HCT116 (cell line): ENCODE results near the gene KRT78. TPM values are rescaled to one million over a fixed set of nuclear protein-coding genes. Genes with fewer than 3 reads are reported as not detected.

Source experiments
- ATAC-seq: fragments of 200-7000 bp; cut with Tn5 transposase; 2 replicates; pipeline ENCODE4 v1.9.1; 2020; ENCODE audit warnings: mild to moderate bottlenecking, moderate library complexity
- BruUV-seq: library from RNA; stranded (reverse); fragments of 400-500 nt; replicated peaks from 2 replicates; lab custom pipeline; 2021; lab: Mats Ljungman, UMichigan
- CTCF ChIA-PET: fragments of 300-600 bp; sonication (Branson Sonifier 250); formaldehyde crosslinking; loops from one replicate; lab custom pipeline; 2021; ENCODE audit warnings: antibody characterized with exemption; lab: Charles Lee
- POLR2A ChIA-PET: fragments of 300-600, 350-600 bp; sonication (Branson Sonifier 250); formaldehyde crosslinking; loops from one replicate; lab custom pipeline; 2021; ENCODE audit warnings: antibody characterized with exemption; lab: Charles Lee
- RAD21 ChIA-PET, 2 experiments: fragments of 300-600 bp; sonication (Branson Sonifier 250); formaldehyde crosslinking; loops; one replicate each; lab custom pipeline; 2023; ENCODE audit warnings: low total read pairs in 2 of 2; ENCODE audit not compliant: uncharacterized antibody in 2 of 2, unreplicated experiment in 2 of 2, low non-redundant PET in 1 of 2; lab: Charles Lee
- DNase-seq: peaks from one replicate; pipeline ENCODE4 v3.0.0-alpha.2; 2010; ENCODE audit warnings: low read depth, low spot score
- H2AFZ ChIP-seq: fragments of 200-600 bp; shearing (Covaris generic), sonication (generic); 2 replicates; pipeline ENCODE4 v1.6.1; 2017; ENCODE audit warnings: low read depth, mixed run types, mixed read lengths, antibody characterized with exemption, low read length; ENCODE audit not compliant: poor library complexity, severe bottlenecking
- H3K27ac ChIP-seq: 2 replicates; pipeline ENCODE4 v1.5.1; 2012; ENCODE audit warnings: low read depth, low read length
- H3K27me3 ChIP-seq: fragments of 200-600 bp; sonication (generic); 2 replicates; pipeline ENCODE4 v1.6.1; 2016; ENCODE audit warnings: mixed run types, low read length, mixed read lengths; ENCODE audit not compliant: insufficient read depth
- H3K36me3 ChIP-seq, 2 experiments: fragments of 200-500 bp in 1 of 2; fragments of 200-600 bp in 1 of 2; sonication (Bioruptor generic) in 1 of 2; sonication (generic) in 1 of 2; 2 replicates each; pipeline versions ENCODE4 v1.5.1 to v1.6.1; 2014 to 2016; ENCODE audit warnings: low read length in 2 of 2, inconsistent platforms in 1 of 2, mixed read lengths in 1 of 2, mixed run types in 1 of 2; ENCODE audit not compliant: insufficient read depth in 2 of 2, control insufficient read depth in 1 of 2
- H3K4me1 ChIP-seq, 2 experiments: fragments of 200-600 bp in 1 of 2; sonication (generic) in 1 of 2; 2 replicates each; pipeline versions ENCODE4 v1.5.1 to v1.6.1; 2012 to 2017; ENCODE audit warnings: low read length in 2 of 2, inconsistent platforms in 1 of 2, mild to moderate bottlenecking in 1 of 2, mixed read lengths in 1 of 2, mixed run types in 1 of 2, moderate library complexity in 1 of 2; ENCODE audit not compliant: insufficient read depth in 2 of 2, control insufficient read depth in 1 of 2
- H3K4me2 ChIP-seq: fragments of 200-600 bp; sonication (generic); 2 replicates; pipeline ENCODE4 v1.6.1; 2017; ENCODE audit warnings: mixed run types, low read length, mixed read lengths
- H3K4me3 ChIP-seq, 2 experiments: fragments of 200-600 bp in 1 of 2; sonication (generic) in 1 of 2; replicated peaks in 1 of 2; 2 replicates each; pipeline ENCODE4 v1.5.1; 2011 to 2016; ENCODE audit warnings: low read length in 2 of 2, control low read depth in 1 of 2, low read depth in 1 of 2, mild to moderate bottlenecking in 1 of 2, mixed read lengths in 1 of 2, mixed run types in 1 of 2
- H3K79me2 ChIP-seq: fragments of 200-600 bp; sonication (generic); 2 replicates; pipeline ENCODE4 v1.6.1; 2017; ENCODE audit warnings: mild to moderate bottlenecking, mixed run types, low read length, moderate library complexity, mixed read lengths; ENCODE audit not compliant: insufficient read depth
- H3K9ac ChIP-seq: fragments of 200-600 bp; sonication (generic); 2 replicates; pipeline ENCODE4 v1.6.1; 2016; ENCODE audit warnings: low read length, mixed read lengths
- H3K9me2 ChIP-seq: fragments of 200-600 bp; sonication (generic), shearing (Covaris generic); 2 replicates; pipeline ENCODE4 v1.6.1; 2017; ENCODE audit warnings: mixed run types, mild to moderate bottlenecking, moderate library complexity; ENCODE audit not compliant: insufficient read depth
- H3K9me3 ChIP-seq, 2 experiments: fragments of 200-500 bp in 1 of 2; fragments of 200-600 bp in 1 of 2; sonication (Bioruptor generic) in 1 of 2; sonication (generic) in 1 of 2; 2 replicates each; pipeline ENCODE4 v1.6.1; 2014 to 2017; ENCODE audit warnings: low read length in 2 of 2, mixed read lengths in 2 of 2, inconsistent platforms in 1 of 2, low read depth in 1 of 2, mild to moderate bottlenecking in 1 of 2, mixed run types in 1 of 2, moderate library complexity in 1 of 2; ENCODE audit not compliant: control insufficient read depth in 1 of 2, insufficient read depth in 1 of 2
- H4K20me1 ChIP-seq: fragments of 200-600 bp; sonication (generic), shearing (Covaris generic); 2 replicates; pipeline ENCODE4 v1.6.1; 2017; ENCODE audit warnings: mixed run types, mild to moderate bottlenecking, moderate library complexity; ENCODE audit not compliant: insufficient read depth
- ATF3 ChIP-seq: IDR thresholded peaks from 2 replicates; pipeline ENCODE4 v1.6.1; 2012
- CBX3 ChIP-seq: IDR thresholded peaks from 2 replicates; pipeline ENCODE4 v1.6.1; 2012; ENCODE audit warnings: low read depth
- CTCF ChIP-seq, 3 experiments: fragments of 200-600 bp in 1 of 3; sonication (generic) in 1 of 3; IDR thresholded peaks in 2 of 3; conservative IDR thresholded peaks in 1 of 3; 2 replicates each; pipeline ENCODE4 v1.5.1; 2012 to 2017; ENCODE audit warnings: low read depth in 2 of 3, low read length in 2 of 3, antibody characterized with exemption in 1 of 3, borderline replicate concordance in 1 of 3, control low read depth in 1 of 3, mild to moderate bottlenecking in 1 of 3, mixed read lengths in 1 of 3, mixed run types in 1 of 3, moderate library complexity in 1 of 3; ENCODE audit not compliant: insufficient read depth in 1 of 3
- FOSL1 ChIP-seq: IDR thresholded peaks from 2 replicates; pipeline ENCODE4 v1.6.1; 2012; ENCODE audit warnings: low read depth
- POLR2A ChIP-seq: IDR thresholded peaks from 2 replicates; pipeline ENCODE4 v1.7.0; 2011; ENCODE audit warnings: borderline replicate concordance; ENCODE audit not compliant: insufficient read depth, insufficient read length; ENCODE audit errors: extremely low read depth
- RAD21 ChIP-seq: IDR thresholded peaks from 2 replicates; pipeline ENCODE4 v1.6.1; 2012; ENCODE audit warnings: low read depth, mild to moderate bottlenecking
- REST ChIP-seq: IDR thresholded peaks from 2 replicates; pipeline ENCODE4 v1.6.1; 2012; ENCODE audit warnings: low read depth
- SIN3A ChIP-seq: IDR thresholded peaks from 2 replicates; pipeline ENCODE4 v1.6.1; 2012; ENCODE audit warnings: low read depth
- SP1 ChIP-seq: IDR thresholded peaks from 2 replicates; pipeline ENCODE4 v1.6.1; 2012; ENCODE audit warnings: low read depth
- SRF ChIP-seq: IDR thresholded peaks from 2 replicates; pipeline ENCODE4 v1.6.1; 2012; ENCODE audit warnings: low read depth
- ZNF274 ChIP-seq: fragments of 200-500 bp; sonication (Bioruptor generic); IDR thresholded peaks from 2 replicates; pipeline ENCODE4 v1.6.1; 2014; ENCODE audit warnings: mild to moderate bottlenecking, low read depth, low read length, inconsistent platforms
- intact Hi-C: fragments of 100-400 bp; cut with micrococcal nuclease; formaldehyde crosslinking; loops from 2 replicates; pipeline ENCODE4 v1.10.0; 2022
- total RNA-seq: library from RNA; stranded (reverse); gene quantifications from one replicate; pipeline ENCODE4 v1.2.1, GENCODE V29; 2021; ENCODE audit not compliant: unreplicated experiment

KRT78 gene
- total RNA-seq, 1 experiment from 2014 or later, result not detected

GRCh38 chr12:52847335-52848102 lies 1.3 kb downstream of the KRT78 start (continued):
- TF ChIP-seq REST (no peak), CTCF (IDR thresholded peaks at IDR 0.05 in 2 of 3, conservative IDR thresholded peaks at IDR 0.05 in 1 of 3; ENCODE audit: borderline replicate concordance in 1 of 3, insufficient read depth in 1 of 3, low read depth in 2 of 3, low read length in 2 of 3) (no peak)

GRCh38 chr12:52846356-52846970 lies 2.3 kb downstream of the KRT78 start:
- DNase-seq (no peak), ATAC-seq (no peak)
- no peaks in the 10 kb centered on the region for H3K9me3 ChIP-seq
- H3K4me1 ChIP-seq, result peaks cover 0 to 14% of the 10 kb centered on the region in 2 experiments; a peak in 2 of 4 replicates
- ChIA-PET POLR2A (no interaction called here), CTCF (no interaction called here), RAD21 (no interaction called here)
- H3K27me3 ChIP-seq, result peaks cover 5% of the 10 kb centered on the region; the same call in 1 of the 2 replicates
- no peaks in the 10 kb centered on the region for H3K9me2 ChIP-seq
- H3K27ac ChIP-seq, result no peak overlapping the region
- H3K9ac ChIP-seq, result no peak overlapping the region
- intact Hi-C loops, result no loop called here
- BruUV-seq, result no TSS peak
- no peak overlapping the region for H3K4me3 ChIP-seq
- H3K79me2 ChIP-seq, result no peaks in the 10 kb centered on the region
- H3K4me2 ChIP-seq, result no peak overlapping the region
- H3K36me3 ChIP-seq, result no peaks in the 10 kb centered on the region
- H4K20me1 ChIP-seq, result no peaks in the 10 kb centered on the region
- H2AFZ ChIP-seq, result no peak overlapping the region
- TF ChIP-seq POLR2A (no peak), ATF3 (no peak), SP1 (no peak), ZNF274 (no peak), SRF (no peak), RAD21 (no peak), CBX3 (no peak), REST (no peak), FOSL1 (no peak), SIN3A (no peak)
